Measurements from ENCODE around the gene SS18L1. TPM values are rescaled to one million over a fixed set of nuclear protein-coding genes. Genes with fewer than 3 reads are reported as not detected.

Gene SS18L1
- polyA plus RNA-seq, 1 of the 3 experiments (the other 2 are of a cell fraction) = 10.7 TPM

DNA sequence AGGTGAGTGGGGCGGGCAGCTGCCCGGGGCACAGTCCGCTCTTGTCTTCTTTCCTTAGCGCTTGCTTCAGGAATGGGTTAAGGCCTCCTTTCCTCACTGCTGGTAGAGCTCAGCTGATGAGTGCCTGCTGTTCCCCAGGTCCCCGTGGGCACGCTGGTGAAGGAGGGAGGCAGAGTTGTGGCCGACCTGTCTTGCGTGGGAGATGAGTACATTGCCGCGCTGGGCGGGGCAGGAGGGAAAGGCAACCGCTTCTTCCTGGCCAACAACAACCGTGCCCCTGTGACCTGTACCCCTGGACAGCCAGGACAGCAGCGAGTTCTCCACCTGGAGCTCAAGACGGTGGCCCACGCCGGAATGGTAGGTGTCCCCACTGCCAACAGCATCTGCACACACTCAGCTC, 54.9 kb downstream of the SS18L1 start:
- H3K9me2 ChIP-seq = no peaks in the 10 kb centered on the region
- TF ChIP-seq PBX3 (IDR thresholded peaks at IDR 0.05) (no peak), FOXJ3 (CRISPR knock-in tag; IDR thresholded peaks at IDR 0.05) (no peak), RFX5 (IDR thresholded peaks at IDR 0.05; ENCODE audit: low read length) (no peak), ZBTB33 (IDR thresholded peaks at IDR 0.05; ENCODE audit: borderline replicate concordance, low read depth) (no peak), TCF12 (IDR thresholded peaks at IDR 0.05) (no peak), FOXM1 (IDR thresholded peaks at IDR 0.05; ENCODE audit: low read depth) (no peak), JUND (IDR thresholded peaks at IDR 0.05) (no peak), GATA2 (CRISPR knock-in tag; IDR thresholded peaks at IDR 0.05) (no peak), IRF3 (IDR thresholded peaks at IDR 0.05; ENCODE audit: low read depth, low read length) (no peak), YY1 (IDR thresholded peaks at IDR 0.05; ENCODE audit: low read depth) (no peak), RCOR1 (IDR thresholded peaks at IDR 0.05; ENCODE audit: low read length) (no peak), SIN3A (IDR thresholded peaks at IDR 0.05; ENCODE audit: borderline replicate concordance, low read depth, low read length) (no peak), REST (IDR thresholded peaks at IDR 0.05; ENCODE audit: low read depth, low read length) (no peak), NFIC (IDR thresholded peaks at IDR 0.05; ENCODE audit: borderline replicate concordance) (no peak), MXI1 (IDR thresholded peaks at IDR 0.05; ENCODE audit: low read depth, low read length) (no peak), NRF1 (IDR thresholded peaks at IDR 0.05; ENCODE audit: low read depth, low read length) (no peak)
- TF ChIP-seq, protein P1, sequence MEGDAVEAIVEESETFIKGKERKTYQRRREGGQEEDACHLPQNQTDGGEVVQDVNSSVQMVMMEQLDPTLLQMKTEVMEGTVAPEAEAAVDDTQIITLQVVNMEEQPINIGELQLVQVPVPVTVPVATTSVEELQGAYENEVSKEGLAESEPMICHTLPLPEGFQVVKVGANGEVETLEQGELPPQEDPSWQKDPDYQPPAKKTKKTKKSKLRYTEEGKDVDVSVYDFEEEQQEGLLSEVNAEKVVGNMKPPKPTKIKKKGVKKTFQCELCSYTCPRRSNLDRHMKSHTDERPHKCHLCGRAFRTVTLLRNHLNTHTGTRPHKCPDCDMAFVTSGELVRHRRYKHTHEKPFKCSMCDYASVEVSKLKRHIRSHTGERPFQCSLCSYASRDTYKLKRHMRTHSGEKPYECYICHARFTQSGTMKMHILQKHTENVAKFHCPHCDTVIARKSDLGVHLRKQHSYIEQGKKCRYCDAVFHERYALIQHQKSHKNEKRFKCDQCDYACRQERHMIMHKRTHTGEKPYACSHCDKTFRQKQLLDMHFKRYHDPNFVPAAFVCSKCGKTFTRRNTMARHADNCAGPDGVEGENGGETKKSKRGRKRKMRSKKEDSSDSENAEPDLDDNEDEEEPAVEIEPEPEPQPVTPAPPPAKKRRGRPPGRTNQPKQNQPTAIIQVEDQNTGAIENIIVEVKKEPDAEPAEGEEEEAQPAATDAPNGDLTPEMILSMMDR (IDR thresholded peaks at IDR 0.05) = no peak
- TF ChIP-seq, protein P2, sequence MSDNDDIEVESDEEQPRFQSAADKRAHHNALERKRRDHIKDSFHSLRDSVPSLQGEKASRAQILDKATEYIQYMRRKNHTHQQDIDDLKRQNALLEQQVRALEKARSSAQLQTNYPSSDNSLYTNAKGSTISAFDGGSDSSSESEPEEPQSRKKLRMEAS (IDR thresholded peaks at IDR 0.05; ENCODE audit: low read depth) = no peak
- TF ChIP-seq, protein P3, sequence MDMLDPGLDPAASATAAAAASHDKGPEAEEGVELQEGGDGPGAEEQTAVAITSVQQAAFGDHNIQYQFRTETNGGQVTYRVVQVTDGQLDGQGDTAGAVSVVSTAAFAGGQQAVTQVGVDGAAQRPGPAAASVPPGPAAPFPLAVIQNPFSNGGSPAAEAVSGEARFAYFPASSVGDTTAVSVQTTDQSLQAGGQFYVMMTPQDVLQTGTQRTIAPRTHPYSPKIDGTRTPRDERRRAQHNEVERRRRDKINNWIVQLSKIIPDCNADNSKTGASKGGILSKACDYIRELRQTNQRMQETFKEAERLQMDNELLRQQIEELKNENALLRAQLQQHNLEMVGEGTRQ (IDR thresholded peaks at IDR 0.05; ENCODE audit: borderline replicate concordance, low read depth, low read length) = no peak
- TF ChIP-seq, protein P4, sequence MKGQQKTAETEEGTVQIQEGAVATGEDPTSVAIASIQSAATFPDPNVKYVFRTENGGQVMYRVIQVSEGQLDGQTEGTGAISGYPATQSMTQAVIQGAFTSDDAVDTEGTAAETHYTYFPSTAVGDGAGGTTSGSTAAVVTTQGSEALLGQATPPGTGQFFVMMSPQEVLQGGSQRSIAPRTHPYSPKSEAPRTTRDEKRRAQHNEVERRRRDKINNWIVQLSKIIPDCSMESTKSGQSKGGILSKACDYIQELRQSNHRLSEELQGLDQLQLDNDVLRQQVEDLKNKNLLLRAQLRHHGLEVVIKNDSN (IDR thresholded peaks at IDR 0.05; ENCODE audit: borderline replicate concordance, low read depth) = no peak
- H2AFZ ChIP-seq (ENCODE audit: low read depth) = no peak overlapping the region
- no peak for DNase-seq
- H3K4me3 ChIP-seq (ENCODE audit: low read depth in 2 of 2, low read length in 1 of 2) = no peak overlapping the region
- WGBS (ENCODE audit: low lambda C conversion rate) = 95% methylated on average over 17 of the region's 17 CpGs
- no peaks in the 10 kb centered on the region for H3K9me3 ChIP-seq
- H3K27ac ChIP-seq (ENCODE audit: low read depth in 2 of 2, low read length in 1 of 2) = no peak overlapping the region
- H3K4me1 ChIP-seq (ENCODE audit: control insufficient read depth in 1 of 2, insufficient read depth in 2 of 2, low read depth in 1 of 2, low read length in 1 of 2) = no peaks in the 10 kb centered on the region; a peak in 1 of 4 replicates
- no peaks in the 10 kb centered on the region for H4K20me1 ChIP-seq (ENCODE audit: insufficient read depth)
- no peak overlapping the region for H3K4me2 ChIP-seq
- H3K9ac ChIP-seq = no peak overlapping the region
- ChIA-PET CTCF (interaction anchor here (0.9 to 1.8 kb wide), 3 partner anchors 42 to 188 kb away, joined by 3 to 5 read pairs (median 3); no protein-coding TSS in a partner anchor), POLR2A (interaction anchor here (0.6 kb wide), 1 partner anchor 26 kb away, joined by 3 read pairs; no protein-coding TSS in a partner anchor)
- H3K27me3 ChIP-seq (ENCODE audit: insufficient read depth) = no peaks in the 10 kb centered on the region
- no peaks in the 10 kb centered on the region for H3F3A ChIP-seq (replicated peaks; ENCODE audit: insufficient read depth)
- H3K36me3 ChIP-seq (replicated peaks in 1 of 2; ENCODE audit: control insufficient read depth in 1 of 2, insufficient read depth in 2 of 2, low read length in 1 of 2) = peaks cover 22 to 60% of the 10 kb centered on the region in 2 experiments
- no peaks in the 10 kb centered on the region for H3K79me2 ChIP-seq (ENCODE audit: insufficient read depth)

Data from SK-N-SH (cell line).